Activated CD4-positive, alpha-beta T cell treated with anti-CD3 and anti-CD28 coated beads, Interleukin-2, amount 10 ng/mL, durations not matched to agents 24 days and 14 days (primary cell): Measurements from ENCODE around the gene FOXC1. TPM values are rescaled to one million over a fixed set of nuclear protein-coding genes. Genes with fewer than 3 reads are reported as not detected.

Experiments used
- DNase-seq: peaks from one replicate; pipeline ENCODE4 v3.0.0; 2022
- H3K27ac Mint-ChIP-seq: one replicate; pipeline ENCODE4 v1.8.0; 2022; ENCODE audit warnings: mild to moderate bottlenecking, mixed read lengths
- H3K27me3 Mint-ChIP-seq: one replicate; pipeline ENCODE4 v1.8.0; 2022; ENCODE audit warnings: mixed read lengths
- H3K36me3 Mint-ChIP-seq: one replicate; pipeline ENCODE4 v1.8.0; 2022; ENCODE audit warnings: low read depth, mild to moderate bottlenecking, mixed read lengths
- H3K4me1 Mint-ChIP-seq: one replicate; pipeline ENCODE4 v1.8.0; 2021; ENCODE audit warnings: mixed read lengths
- H3K4me3 Mint-ChIP-seq: one replicate; pipeline ENCODE4 v1.8.0; 2022; ENCODE audit warnings: mild to moderate bottlenecking, moderate library complexity, mixed read lengths
- H3K9me3 Mint-ChIP-seq: one replicate; pipeline ENCODE4 v1.8.0; 2021; ENCODE audit warnings: mixed read lengths
- intact Hi-C: fragments of 100-400 bp; cut with micrococcal nuclease; formaldehyde crosslinking; loops from one replicate; pipeline ENCODE4 v1.15.1; 2023
- total RNA-seq: library from RNA; stranded (reverse); gene quantifications from 2 replicates; pipeline ENCODE4 v1.2.3, GENCODE V29; 2022

FOXC1 gene
- total RNA-seq, 1 donor from 2014 or later, result 0.07 TPM

DNA sequence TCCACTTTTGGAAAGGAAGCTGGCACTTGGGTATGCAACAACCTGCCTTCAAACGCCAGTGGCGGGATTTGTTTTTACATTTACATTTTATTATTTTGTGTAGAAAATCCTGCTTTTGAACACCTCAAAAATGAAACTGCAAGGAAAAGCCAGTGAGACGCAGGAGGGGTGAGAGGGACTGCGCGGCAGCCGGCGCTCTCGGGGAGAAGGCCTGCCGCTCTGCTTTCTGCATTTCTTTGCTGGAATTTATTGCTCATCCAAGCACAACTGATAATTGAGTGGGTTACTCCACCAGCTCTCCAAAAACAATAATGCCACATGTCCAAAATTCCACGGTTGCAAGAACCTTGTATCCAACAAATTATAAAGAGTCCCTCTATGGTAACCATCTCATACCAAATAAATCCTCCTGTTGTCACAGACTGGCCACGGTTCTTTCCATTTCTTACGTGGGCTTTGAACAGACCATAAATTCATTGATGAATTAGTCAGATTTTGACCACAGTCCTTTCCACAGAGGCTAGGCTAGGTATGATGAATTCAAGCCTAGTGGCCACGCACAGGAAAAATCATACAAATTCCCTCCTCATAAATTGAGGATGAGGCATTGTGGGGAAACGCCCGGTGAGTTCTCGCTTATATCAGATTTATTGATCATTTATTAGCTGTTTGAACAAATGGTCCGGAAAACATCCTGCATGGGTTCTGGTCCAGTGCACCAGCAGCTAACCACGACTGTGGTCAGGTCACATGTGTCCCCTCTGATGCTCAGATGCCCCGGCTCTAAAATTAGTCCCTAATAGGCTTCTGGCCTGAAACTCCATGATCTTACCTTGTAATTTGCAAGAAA is 31.6 kb upstream of the FOXC1 start:
- H3K27ac Mint-ChIP-seq, result no peak overlapping the region
- intact Hi-C loops, result no loop called here
- no peak overlapping the region for H3K4me3 Mint-ChIP-seq
- DNase-seq, result no peak
- no peaks in the 10 kb centered on the region for H3K4me1 Mint-ChIP-seq
- H3K27me3 Mint-ChIP-seq, result no peaks in the 10 kb centered on the region
- H3K36me3 Mint-ChIP-seq, result no peaks in the 10 kb centered on the region
- H3K9me3 Mint-ChIP-seq, result no peaks in the 10 kb centered on the region

DNA sequence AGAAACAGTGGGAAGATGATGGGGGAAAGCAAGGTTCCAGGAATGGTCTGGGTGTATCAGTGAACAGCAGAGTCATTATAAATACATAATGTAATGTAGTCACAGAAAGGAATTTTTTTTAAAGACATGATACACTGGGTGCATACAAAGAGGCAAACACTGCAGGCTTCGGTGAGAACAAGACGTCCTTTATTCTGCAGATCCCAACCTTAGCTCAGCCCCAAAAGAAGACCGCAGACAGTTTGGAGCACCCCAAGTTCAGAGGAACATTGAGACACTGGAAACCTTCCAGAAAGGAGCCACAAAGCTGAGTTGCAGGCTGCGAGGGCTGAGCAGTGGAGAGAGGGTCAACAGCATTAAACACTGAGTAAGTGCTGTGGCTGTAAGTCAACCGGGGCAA is 30.6 kb upstream of the FOXC1 start:
- intact Hi-C loops, result no loop called here
- Mint-ChIP-seq H3K36me3 (no peaks in the 10 kb centered on the region), H3K27me3 (peaks cover 1% of the 10 kb centered on the region), H3K4me1 (no peaks in the 10 kb centered on the region), H3K27ac (no peak overlapping the region), H3K4me3 (no peak overlapping the region), H3K9me3 (no peaks in the 10 kb centered on the region)
- DNase-seq, result no peak

- intact Hi-C loops, result no loop called here
- no peak for DNase-seq
- H3K27ac Mint-ChIP-seq, result no peak overlapping the region
- H3K9me3 Mint-ChIP-seq, result no peaks in the 10 kb centered on the region
- H3K4me3 Mint-ChIP-seq, result no peak overlapping the region
- peaks cover 3% of the 10 kb centered on the region for H3K27me3 Mint-ChIP-seq
- no peaks in the 10 kb centered on the region for H3K36me3 Mint-ChIP-seq
- H3K4me1 Mint-ChIP-seq, result no peaks in the 10 kb centered on the region
Observed at GRCh38 chr6:1580109-1580508, 29.6 kb upstream of the FOXC1 start.

- no peak overlapping the region for H3K27ac Mint-ChIP-seq
- intact Hi-C loops, result no loop called here
- no peaks in the 10 kb centered on the region for H3K36me3 Mint-ChIP-seq
- H3K4me1 Mint-ChIP-seq, result no peaks in the 10 kb centered on the region
- DNase-seq, result no peak
- H3K27me3 Mint-ChIP-seq, result peaks cover 3% of the 10 kb centered on the region
- no peaks in the 10 kb centered on the region for H3K9me3 Mint-ChIP-seq
- H3K4me3 Mint-ChIP-seq, result no peak overlapping the region
Observed at GRCh38 chr6:1580585-1580984, 29.1 kb upstream of the FOXC1 start.

DNA sequence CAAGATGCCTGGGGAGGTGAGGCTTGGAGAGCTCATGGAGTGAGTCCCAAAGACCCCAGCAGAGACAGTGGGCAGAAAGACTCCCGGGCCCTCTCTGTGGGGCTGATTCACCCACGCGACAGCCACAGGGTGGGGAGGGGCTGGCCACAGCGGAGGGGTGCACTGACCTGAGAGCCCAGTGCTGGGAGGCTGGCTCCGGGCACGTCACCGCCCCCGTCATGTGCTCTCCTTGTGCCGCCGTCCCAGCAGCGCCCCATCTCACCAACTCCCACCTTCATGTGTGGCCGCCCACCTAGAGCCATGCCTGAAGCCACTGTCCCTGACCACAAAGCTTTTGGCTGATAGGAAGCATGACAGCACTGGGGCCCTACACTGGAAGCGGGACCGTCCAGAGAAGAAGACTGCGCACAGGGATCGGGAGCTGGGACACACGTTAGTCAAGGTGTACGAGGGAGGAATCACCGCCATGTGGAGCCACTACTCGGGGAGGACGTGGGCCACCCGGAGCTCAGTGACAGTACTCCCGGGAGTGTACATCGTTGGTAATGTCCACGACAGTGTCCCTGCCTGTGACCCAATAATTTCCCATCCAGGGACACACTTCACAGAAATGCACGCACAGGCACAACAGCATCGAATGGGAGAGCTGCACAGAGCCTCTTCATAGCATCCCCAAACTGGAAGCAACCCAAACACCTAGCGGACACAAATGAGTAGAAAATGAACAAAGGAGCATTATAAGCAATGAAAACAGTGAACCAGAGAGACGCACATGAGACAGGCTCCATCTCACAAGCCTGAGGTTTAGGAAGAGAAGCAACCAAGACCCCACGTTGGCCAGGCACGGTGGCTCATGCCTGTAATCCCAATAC is 28.4 kb upstream of the FOXC1 start:
- Mint-ChIP-seq H3K27ac (no peak overlapping the region), H3K4me3 (no peak overlapping the region), H3K4me1 (no peaks in the 10 kb centered on the region), H3K9me3 (no peaks in the 10 kb centered on the region), H3K36me3 (no peaks in the 10 kb centered on the region), H3K27me3 (peaks cover 3% of the 10 kb centered on the region)
- intact Hi-C loops, result no loop called here
- no peak for DNase-seq

- Mint-ChIP-seq H3K4me1 (no peaks in the 10 kb centered on the region), H3K27me3 (peaks cover 9% of the 10 kb centered on the region), H3K4me3 (no peak overlapping the region), H3K36me3 (no peaks in the 10 kb centered on the region), H3K9me3 (no peaks in the 10 kb centered on the region), H3K27ac (no peak overlapping the region)
- intact Hi-C loops, result no loop called here
- no peak for DNase-seq
Observed at GRCh38 chr6:1584146-1584545, 25.6 kb upstream of the FOXC1 start.

DNA sequence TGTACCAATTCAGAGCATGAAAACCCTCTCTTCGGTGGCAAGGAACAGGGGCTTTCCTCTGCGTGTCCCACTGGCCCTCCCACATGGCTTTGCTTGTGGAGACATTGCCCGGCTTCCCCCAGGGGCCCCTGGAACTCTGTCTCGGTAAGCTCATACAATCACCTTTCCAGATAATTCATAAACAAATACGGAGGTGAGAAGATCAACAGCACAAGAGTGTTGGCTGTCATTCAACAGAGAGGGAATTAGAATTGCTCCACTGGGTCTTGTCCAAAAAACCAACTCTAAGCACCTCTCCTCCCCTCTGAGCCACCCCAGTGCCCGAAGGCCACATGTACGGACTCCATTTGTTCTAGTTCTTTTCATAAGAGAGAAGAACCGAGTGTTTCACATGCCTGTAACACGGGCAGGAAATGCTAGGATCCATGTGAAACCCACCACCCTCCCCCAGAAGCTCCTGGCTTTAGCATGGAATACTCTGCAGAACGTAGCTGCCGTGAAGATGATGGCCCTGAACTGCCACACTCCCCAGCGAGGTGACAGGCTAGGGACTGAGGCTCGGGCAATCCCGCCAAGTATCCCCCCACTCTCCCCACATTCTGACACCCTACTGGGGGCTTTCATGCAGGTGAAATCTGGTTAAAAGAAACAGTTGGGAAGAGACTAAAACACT is 24.6 kb upstream of the FOXC1 start:
- Mint-ChIP-seq H3K4me1 (no peaks in the 10 kb centered on the region), H3K27me3 (peaks cover 13% of the 10 kb centered on the region), H3K4me3 (no peak overlapping the region), H3K27ac (no peak overlapping the region), H3K9me3 (no peaks in the 10 kb centered on the region), H3K36me3 (no peaks in the 10 kb centered on the region)
- intact Hi-C loops, result no loop called here
- DNase-seq, result no peak

- H3K27me3 Mint-ChIP-seq, result peaks cover 14% of the 10 kb centered on the region
- no peaks in the 10 kb centered on the region for H3K36me3 Mint-ChIP-seq
- no peak for DNase-seq
- no peak overlapping the region for H3K4me3 Mint-ChIP-seq
- H3K4me1 Mint-ChIP-seq, result no peaks in the 10 kb centered on the region
- H3K27ac Mint-ChIP-seq, result no peak overlapping the region
- intact Hi-C loops, result no loop called here
- H3K9me3 Mint-ChIP-seq, result no peaks in the 10 kb centered on the region
Observed at GRCh38 chr6:1585669-1586049, 24.1 kb upstream of the FOXC1 start.

DNA sequence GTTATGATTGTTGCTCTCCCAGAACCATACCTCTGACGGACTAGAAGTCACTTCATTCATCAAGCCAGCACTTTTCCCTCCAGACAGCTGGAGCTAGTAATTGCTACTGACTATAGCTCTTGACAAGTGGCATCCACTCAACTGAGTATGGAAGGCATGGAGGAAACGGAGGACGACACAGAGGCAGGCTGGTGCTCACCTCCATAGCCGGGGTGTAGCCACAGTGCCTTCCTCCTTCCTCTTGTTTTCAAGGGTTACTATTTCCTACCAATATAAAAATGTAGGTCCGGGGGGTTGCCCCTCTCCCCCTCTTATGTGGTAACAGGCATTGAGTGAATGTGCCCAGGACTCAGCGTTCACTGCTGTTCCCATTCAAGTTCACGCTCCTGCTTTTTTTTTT is 23.5 kb upstream of the FOXC1 start:
- H3K4me3 Mint-ChIP-seq, result no peak overlapping the region
- DNase-seq, result no peak
- H3K27me3 Mint-ChIP-seq, result peaks cover 14% of the 10 kb centered on the region
- H3K27ac Mint-ChIP-seq, result no peak overlapping the region
- no peaks in the 10 kb centered on the region for H3K36me3 Mint-ChIP-seq
- no peaks in the 10 kb centered on the region for H3K9me3 Mint-ChIP-seq
- no peaks in the 10 kb centered on the region for H3K4me1 Mint-ChIP-seq
- intact Hi-C loops, result no loop called here

- Mint-ChIP-seq H3K9me3 (no peaks in the 10 kb centered on the region), H3K4me1 (no peaks in the 10 kb centered on the region)
Observed at GRCh38 chr6:1586861-1587450, 22.8 kb upstream of the FOXC1 start.

GRCh38 chr6:1587546-1587945 is 22.2 kb upstream of the FOXC1 start:
- H3K4me1 Mint-ChIP-seq, result no peaks in the 10 kb centered on the region
- no peaks in the 10 kb centered on the region for H3K9me3 Mint-ChIP-seq
- H3K27me3 Mint-ChIP-seq, result peaks cover 17% of the 10 kb centered on the region
- H3K36me3 Mint-ChIP-seq, result no peaks in the 10 kb centered on the region
- no peak for DNase-seq
- no peak overlapping the region for H3K4me3 Mint-ChIP-seq
- no peak overlapping the region for H3K27ac Mint-ChIP-seq
- intact Hi-C loops, result no loop called here

More at GRCh38 chr6:1586861-1587450, 22.8 kb upstream of the FOXC1 start:
- no peaks in the 10 kb centered on the region for H3K36me3 Mint-ChIP-seq
- H3K27ac Mint-ChIP-seq, result no peak overlapping the region
- no peak for DNase-seq
- H3K27me3 Mint-ChIP-seq, result peaks cover 14% of the 10 kb centered on the region
- intact Hi-C loops, result no loop called here
- no peak overlapping the region for H3K4me3 Mint-ChIP-seq

DNA sequence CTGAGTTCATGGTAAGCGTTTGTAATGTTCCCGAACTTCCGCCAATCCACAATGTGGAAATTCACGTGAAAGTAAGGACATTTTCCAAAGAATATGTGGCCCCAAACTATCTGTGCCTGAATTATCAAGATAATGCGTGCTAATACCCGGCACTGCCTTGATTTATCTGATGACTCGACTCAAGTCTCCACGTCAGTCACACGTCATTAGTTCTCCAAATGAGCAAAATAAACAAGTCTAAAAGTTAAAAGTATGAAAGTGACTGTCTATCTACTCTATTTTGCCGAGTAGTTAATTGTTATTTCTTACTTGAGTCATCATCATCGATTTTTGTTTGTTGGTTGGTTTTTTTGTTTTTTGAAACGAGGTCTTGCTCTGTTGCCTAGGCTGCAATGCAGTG is 21.7 kb upstream of the FOXC1 start:
- H3K27me3 Mint-ChIP-seq, result peaks cover 20% of the 10 kb centered on the region
- H3K27ac Mint-ChIP-seq, result no peak overlapping the region
- no peak for DNase-seq
- no peak overlapping the region for H3K4me3 Mint-ChIP-seq
- no peaks in the 10 kb centered on the region for H3K36me3 Mint-ChIP-seq
- no peaks in the 10 kb centered on the region for H3K4me1 Mint-ChIP-seq
- intact Hi-C loops, result no loop called here
- H3K9me3 Mint-ChIP-seq, result no peaks in the 10 kb centered on the region

DNA sequence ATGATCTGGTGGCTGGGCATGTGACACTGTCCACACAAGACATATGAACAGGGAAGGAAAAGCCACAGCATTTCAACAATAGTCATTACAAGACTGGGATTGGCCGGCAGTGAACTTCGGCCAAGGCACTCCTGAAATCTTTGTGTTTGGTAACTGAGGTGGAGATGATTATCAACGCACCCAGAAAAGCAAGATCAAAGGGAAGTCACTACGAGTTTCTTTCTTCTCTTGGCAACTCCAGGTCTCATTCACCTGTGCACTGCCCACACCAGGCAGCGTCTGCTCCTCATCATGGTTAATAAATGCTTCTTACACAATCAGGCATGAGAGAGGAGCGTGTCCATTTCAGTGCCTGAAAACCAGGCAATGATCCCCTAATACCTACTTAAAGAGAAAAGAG is 20.5 kb upstream of the FOXC1 start:
- Mint-ChIP-seq H3K36me3 (no peaks in the 10 kb centered on the region), H3K4me1 (no peaks in the 10 kb centered on the region), H3K4me3 (no peak overlapping the region), H3K9me3 (no peaks in the 10 kb centered on the region), H3K27me3 (peaks cover 19% of the 10 kb centered on the region), H3K27ac (no peak overlapping the region)
- DNase-seq, result no peak
- intact Hi-C loops, result no loop called here

DNA sequence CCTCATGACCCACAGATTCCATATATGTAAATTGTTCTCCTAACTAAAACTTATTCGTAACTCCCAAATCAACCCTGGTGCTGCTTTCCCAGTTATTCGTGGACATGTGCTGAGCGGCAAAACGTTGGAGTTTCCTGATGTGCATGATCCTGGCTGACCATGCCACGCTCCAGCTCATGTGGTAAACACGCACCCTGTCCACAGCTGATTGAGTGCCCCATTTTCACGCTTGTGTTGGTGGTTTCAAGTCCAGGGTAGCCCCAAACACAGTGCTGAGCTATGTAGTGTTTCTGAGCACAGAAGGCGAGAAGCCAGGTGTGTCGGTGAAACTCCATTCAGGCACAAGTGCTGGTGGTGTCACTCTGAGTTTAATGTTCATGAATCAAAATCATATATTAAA is 19.1 kb upstream of the FOXC1 start:
- Mint-ChIP-seq H3K4me3 (no peak overlapping the region), H3K36me3 (no peaks in the 10 kb centered on the region), H3K4me1 (no peaks in the 10 kb centered on the region), H3K27ac (no peak overlapping the region), H3K27me3 (peaks cover 21% of the 10 kb centered on the region), H3K9me3 (no peaks in the 10 kb centered on the region)
- DNase-seq, result no peak
- intact Hi-C loops, result no loop called here
